ENCODE measurements around the gene RNF141. TPM values are rescaled to one million over a fixed set of nuclear protein-coding genes. Genes with fewer than 3 reads are reported as not detected.

Gene RNF141
- total and polyA plus RNA-seq, 12 donors: 6.7 to 43.0 (median 34.2) TPM

DNA sequence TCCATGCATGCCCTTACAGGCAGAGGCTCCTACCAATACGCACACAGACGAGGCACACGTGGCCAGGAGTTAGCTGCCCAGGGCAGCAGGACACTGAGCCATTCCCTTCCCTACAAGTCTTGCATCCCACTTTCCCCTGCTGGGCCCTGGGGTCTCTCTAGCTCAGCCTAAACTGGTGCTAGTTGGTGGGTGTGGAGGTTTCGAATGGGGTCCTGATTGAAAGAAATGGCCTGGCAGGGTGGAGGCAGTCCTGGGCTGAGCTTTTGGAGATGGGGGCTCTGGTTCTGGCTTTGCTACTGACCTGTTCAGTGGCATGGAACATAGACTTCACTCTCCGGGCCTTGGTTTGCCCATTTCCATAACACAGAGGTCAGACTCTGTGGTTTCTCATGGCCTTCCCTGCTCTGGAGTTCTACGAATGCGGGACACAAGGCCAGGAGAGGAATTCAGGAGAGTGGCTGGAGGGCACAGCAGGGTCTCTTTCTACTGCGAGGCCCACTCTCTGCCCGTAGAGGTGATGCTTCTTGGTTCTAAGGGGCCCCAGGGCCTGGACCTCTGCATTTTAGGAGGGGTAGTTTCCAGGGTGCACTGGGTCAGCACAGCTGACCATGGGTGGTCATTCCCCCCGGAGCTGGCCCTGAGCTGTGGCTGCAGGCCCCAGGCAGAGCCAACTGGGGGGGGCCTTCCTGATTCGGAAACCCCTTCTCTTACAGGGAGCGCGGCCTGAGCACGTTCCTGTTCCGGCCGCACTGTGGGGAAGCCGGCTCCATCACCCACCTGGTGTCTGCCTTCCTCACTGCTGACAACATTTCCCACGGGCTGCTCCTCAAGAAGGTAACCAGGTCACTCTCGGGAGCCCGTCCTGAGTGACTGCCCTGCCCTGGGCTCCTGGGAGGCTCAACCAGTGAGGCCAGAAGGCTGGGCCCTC, 40.0 kb downstream of the RNF141 start:
- Histone ChIP-seq H3K4me3 (no peak overlapping the region), H3K4me1 (peaks cover 0 to 42% (median 0%) of the 10 kb centered on the region in 9 donors), H3K27ac (peak overlapping the region in 1 of 10 donors; percentile 85), H3K9me3 (no peaks in the 10 kb centered on the region), H3K27me3 (no peaks in the 10 kb centered on the region), H3K36me3 (peaks cover 0 to 61% (median 0%) of the 10 kb centered on the region in 9 donors)
- intact Hi-C loops (cut with DNase I): no loop called here
- DNase-seq (no peak), ATAC-seq (no peak)
- TF ChIP-seq, protein P1, sequence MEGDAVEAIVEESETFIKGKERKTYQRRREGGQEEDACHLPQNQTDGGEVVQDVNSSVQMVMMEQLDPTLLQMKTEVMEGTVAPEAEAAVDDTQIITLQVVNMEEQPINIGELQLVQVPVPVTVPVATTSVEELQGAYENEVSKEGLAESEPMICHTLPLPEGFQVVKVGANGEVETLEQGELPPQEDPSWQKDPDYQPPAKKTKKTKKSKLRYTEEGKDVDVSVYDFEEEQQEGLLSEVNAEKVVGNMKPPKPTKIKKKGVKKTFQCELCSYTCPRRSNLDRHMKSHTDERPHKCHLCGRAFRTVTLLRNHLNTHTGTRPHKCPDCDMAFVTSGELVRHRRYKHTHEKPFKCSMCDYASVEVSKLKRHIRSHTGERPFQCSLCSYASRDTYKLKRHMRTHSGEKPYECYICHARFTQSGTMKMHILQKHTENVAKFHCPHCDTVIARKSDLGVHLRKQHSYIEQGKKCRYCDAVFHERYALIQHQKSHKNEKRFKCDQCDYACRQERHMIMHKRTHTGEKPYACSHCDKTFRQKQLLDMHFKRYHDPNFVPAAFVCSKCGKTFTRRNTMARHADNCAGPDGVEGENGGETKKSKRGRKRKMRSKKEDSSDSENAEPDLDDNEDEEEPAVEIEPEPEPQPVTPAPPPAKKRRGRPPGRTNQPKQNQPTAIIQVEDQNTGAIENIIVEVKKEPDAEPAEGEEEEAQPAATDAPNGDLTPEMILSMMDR (IDR thresholded peaks at IDR 0.05): no peak
- WGBS, 2 donors: 95 to 97% methylated on average over 20 of the region's 20 CpGs

DNA sequence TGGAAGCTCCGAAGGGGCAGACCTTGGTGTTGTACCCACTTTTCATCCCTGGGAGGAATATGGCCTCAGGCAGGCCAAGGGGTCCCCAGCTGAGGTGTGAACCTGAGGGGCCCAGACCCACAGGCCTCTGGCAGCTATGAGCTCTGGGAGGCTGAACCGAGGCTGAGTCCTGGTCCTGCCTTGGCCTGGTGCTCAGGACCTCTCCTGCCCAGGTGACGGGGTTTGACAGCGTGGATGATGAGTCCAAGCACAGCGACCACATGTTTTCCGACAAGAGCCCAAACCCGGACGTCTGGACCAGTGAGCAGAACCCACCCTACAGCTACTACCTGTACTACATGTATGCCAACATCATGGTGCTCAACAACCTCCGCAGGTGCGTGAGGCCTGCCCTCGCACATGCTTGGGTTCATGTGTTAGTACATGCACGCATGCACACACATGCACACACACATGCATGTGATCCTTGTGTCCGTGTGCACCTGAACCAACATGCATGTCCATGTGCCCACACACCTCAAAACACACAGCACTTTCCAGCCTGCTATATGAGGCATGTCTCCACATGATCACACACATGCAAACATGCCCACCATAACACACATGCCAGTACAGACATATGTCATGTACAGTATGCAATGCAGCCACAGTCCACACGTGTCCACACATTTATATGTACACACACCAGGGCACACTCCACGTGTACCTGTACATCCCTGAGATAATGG, 40.9 kb downstream of the RNF141 start:
- intact Hi-C loops (cut with DNase I): no loop called here
- Histone ChIP-seq H3K4me1 (peaks cover 0 to 33% (median 0%) of the 10 kb centered on the region in 9 donors), H3K36me3 (peaks cover 0 to 66% (median 0%) of the 10 kb centered on the region in 9 donors), H3K9me3 (no peaks in the 10 kb centered on the region), H3K27me3 (no peaks in the 10 kb centered on the region), H3K4me3 (no peak overlapping the region), H3K27ac (no peak overlapping the region)
- TF ChIP-seq, protein P1 (IDR thresholded peaks at IDR 0.05): no peak
- DNase-seq (no peak), ATAC-seq (no peak)
- WGBS, 2 donors: 97% methylated on average over 15 of the region's 15 CpGs

DNA sequence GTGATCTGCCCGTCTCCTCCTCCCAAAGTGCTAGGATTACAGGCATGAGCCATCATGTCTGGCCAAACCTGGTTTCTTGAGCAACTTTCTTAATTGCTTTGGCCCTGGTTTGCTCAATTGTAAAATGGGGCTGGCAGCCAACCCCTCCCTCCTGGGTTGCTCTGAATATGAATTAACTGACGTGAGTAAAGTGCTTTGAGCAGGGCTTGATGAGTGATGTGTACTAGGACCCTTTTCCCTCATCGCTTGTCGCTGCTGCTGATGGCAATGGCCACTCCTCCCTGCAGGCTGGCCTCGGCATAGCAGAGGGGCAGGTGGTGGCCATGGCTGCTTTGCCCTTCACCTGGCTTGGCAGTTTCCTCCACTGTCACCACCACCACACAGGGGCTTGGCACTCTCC, 41.5 kb downstream of the RNF141 start:
- H3K4me1 ChIP-seq: peaks cover 0 to 27% (median 0%) of the 10 kb centered on the region in 9 donors
- H3K9me3 ChIP-seq: no peaks in the 10 kb centered on the region
- ATAC-seq: no peak
- H3K27me3 ChIP-seq: no peaks in the 10 kb centered on the region
- H3K27ac ChIP-seq: no peak overlapping the region
- peaks cover 0 to 67% (median 0%) of the 10 kb centered on the region in 9 donors for H3K36me3 ChIP-seq
- WGBS, 2 donors: 92 to 96% methylated on average over 5 of the region's 5 CpGs
- no peak overlapping the region for H3K4me3 ChIP-seq
- TF ChIP-seq, protein P1 (IDR thresholded peaks at IDR 0.05): no peak
- DNase-seq: no peak
- intact Hi-C loops (cut with DNase I): no loop called here

DNA sequence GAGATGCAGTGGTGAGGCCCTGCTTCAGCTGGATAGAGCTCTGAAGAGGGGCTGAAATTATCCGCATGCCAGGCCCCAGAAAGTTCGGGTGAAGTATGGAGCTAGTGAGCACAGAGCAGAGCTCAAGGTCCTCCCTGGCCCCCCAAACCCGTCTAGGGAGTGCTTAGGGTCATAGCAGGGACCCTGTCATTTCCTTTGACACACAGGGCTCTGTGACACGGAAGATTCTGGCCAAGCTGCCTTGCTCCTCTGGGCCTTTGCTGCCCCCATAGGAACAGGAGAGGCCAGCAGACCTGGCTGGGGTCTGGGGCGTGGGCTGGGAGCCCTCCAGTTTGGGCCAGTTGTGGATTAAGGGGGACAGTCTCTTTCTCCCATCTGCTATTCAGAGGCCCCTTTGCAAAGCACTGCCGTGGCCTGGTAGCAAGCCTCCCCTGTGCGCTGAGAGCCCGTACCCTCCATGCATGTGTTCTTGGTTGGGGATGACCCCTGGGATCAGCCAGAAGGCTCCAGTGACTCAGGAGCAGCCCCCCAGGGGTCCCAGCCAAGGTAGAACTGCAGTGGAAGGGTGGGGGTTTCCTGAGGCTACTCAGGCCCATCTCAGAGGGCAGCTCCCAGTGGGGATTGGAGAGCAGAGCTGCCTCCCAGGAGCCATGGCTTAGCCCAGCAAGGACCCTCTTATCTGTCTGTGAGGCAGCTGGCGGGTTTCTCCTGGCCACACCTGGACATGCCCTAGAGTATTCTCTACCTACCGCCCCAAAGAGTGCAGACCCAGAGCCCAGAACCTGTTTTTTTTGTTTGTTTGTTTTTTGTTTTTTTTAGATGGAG, 42.3 kb downstream of the RNF141 start:
- intact Hi-C loops (cut with DNase I): no loop called here
- Histone ChIP-seq H3K4me3 (no peak overlapping the region), H3K27me3 (no peaks in the 10 kb centered on the region), H3K36me3 (peaks cover 0 to 73% (median 0%) of the 10 kb centered on the region in 9 donors), H3K9me3 (no peaks in the 10 kb centered on the region), H3K4me1 (peaks cover 0 to 20% (median 0%) of the 10 kb centered on the region in 9 donors), H3K27ac (no peak overlapping the region)
- 79 to 94% methylated on average over 10 of the region's 10 CpGs for WGBS, 2 donors
- ATAC-seq (no peak), DNase-seq (no peak)
- TF ChIP-seq, protein P1 (IDR thresholded peaks at IDR 0.05): no peak
